UCSD-AML1 (cell line): ENCODE results near the gene WWOX.
"Not testable (repeated sequence)": the region's sequence is repeated elsewhere in the genome, so short reads cannot be mapped to it uniquely, and the experiment has no call there.

Source experiments
- DNase-seq: peaks from one replicate; lab custom pipeline; 2025; ENCODE audit not compliant: unreplicated experiment; lab: John Stamatoyannopoulos, UW

Gene WWOX

GRCh38 chr16:79021991-79022630 lies 922.7 kb downstream of the WWOX start:
- no peak for DNase-seq

GRCh38 chr16:79026117-79026516 lies 926.7 kb downstream of the WWOX start:
- no peak for DNase-seq

- DNase-seq: no peak
Measured at GRCh38 chr16:79036541-79036940, 937.1 kb downstream of the WWOX start.

DNA sequence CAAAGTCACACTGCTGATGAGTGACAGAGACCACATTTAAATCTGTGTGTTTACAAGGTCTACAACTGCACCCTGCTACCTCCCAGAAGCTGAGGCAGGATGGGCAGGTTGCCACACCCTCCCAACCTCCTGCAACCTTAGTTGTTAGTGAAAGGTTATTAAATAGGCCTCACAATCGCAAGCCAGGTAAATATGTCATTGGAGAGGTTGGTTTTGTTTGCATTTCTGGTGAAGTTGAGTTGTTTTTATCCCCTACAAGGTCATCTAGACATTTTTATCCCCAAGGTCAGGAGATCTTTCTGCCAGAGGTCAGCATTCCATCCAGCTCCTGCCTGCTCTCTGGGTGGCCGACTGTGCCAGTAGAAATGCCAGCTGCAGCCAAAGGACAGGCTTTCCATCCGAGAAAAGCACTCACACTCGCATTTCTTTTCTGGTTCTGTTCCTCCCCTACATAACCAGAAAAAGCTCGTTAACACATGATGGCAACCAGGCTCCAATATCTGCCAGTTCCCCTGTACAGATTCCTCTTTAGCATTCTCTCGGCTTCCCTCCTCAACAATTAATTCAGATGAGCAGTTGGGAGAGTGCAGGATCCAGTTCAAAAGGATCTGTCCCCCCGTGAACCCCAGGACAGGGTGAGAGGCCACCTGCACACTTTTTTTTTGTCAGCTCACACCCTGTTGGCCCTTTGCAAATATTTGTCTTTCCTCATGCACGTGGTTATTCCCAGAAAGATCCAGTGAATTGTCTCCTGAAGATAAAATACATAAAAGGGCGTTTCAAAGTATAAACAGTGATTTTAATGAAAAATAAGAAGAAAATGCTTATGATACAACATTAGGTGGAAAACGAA lies 938.3 kb downstream of the WWOX start:
- no peak for DNase-seq

DNA sequence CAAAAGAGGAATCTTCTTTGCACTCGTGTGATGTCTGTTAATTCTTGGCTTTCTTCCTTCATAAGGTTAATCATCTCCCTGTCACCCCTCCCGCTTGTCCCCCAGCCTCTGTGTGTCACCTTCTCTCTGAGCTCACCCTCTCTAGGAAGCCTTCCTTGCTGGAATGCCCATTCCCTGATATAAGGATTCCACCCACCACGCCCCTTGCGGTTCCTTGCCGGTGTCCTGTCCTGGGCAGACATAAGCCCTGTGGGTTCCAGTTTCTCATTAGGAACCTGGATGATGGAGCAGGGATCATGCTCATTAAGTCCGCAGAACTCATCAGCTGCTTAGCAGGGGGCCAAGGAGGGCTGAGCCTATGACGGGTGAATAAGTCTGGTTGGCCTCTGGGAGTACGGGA lies 941.8 kb downstream of the WWOX start:
- no peak for DNase-seq

DNA sequence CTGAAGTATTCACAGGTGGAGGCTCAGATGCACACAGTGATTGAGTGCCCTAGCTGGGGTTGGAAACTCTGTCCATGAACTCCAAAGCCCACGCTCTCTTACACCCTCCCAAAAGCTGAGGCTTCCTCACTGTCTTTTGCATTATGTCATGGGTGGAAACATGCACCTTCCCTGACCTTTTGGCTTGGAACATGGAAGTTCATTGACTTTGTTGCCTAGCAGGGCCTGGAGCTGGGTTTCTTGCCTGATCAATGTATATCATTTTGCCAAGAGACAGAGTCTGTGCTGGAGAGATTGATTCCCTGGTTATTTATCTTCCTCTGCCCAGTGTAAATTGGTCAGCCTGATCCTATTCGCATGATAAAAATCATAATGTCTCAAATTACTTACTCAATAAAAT lies 942.7 kb downstream of the WWOX start:
- no peak for DNase-seq

DNA sequence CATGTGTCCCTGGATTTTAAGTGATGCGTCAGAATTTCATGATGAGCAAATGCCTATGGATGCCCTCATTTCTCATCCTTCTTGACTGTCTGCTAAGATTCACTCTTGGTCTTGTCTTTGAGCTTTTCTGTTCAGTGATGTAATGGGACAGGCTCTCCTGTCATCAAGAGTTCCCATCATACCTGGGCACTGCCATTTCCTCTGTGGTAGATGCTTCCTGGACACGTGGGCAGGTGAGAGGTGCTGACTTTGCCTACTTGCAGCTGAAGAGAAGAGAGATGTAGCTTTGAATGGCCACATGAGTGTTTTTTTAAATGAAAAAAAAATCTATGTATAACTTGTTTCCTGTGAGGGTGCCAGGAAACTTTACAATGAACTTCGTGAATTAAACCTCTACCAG lies 943.4 kb downstream of the WWOX start:
- DNase-seq: no peak

- DNase-seq: no peak
Measured at GRCh38 chr16:79045191-79045590, 945.7 kb downstream of the WWOX start.

DNA sequence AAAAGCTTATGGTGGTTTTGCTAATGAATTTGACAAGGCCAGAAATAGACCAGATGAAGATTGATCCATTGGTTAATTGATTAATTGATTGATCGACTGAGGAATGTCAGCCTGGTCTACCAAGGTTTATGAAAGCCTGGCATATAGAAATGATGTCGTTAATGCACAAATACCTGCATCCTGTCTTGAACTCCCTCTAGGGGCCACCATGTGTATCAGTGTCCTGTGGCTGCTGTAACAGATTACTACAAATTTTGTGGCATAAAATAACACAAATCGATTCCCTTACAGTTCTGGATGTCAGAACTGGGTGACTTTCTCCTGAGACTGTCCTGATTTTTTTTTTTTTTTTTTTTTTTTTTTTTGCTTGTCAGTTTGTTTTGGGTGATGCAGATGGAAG lies 947.9 kb downstream of the WWOX start:
- DNase-seq: no peak

DNA sequence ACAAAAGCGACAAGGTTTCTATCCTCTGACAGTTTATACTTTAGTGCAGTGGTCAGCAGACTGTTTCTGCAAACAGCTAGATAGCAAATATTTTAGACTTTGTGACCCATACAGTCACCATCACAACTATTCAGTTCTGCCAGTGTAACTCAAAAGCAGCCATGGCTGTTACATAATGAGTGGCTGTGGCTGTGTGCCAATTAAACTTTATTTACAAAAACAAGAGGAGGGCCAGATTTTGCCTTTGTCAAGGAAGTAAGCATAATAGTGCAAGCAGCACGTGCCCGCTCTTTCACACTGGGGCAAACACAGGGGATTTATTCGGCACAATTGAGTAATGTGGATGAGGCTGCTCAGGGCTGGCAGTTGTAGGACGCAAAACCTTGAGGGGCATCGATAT lies 949.6 kb downstream of the WWOX start:
- no peak for DNase-seq

- DNase-seq: no peak
Measured at GRCh38 chr16:79050063-79050462, 950.6 kb downstream of the WWOX start.

- DNase-seq: no peak
Measured at GRCh38 chr16:79051313-79051712, 951.9 kb downstream of the WWOX start.

DNA sequence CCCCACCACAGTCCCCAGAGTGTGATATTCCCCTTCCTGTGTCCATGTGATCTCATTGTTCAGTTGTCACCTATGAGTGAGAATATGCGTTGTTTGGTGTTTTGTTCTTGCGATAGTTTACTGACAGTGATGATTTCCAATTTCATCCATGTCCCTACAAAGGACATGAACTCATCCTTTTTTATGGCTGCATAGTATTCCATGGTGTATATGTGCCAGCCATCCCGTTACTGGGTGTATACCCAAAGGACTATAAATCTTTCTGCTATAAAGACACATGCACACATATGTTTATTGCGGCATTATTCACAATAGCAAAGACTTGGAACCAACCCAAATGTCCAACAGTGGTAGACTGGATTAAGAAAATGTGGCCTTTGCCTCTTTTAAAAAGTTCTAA lies 952.7 kb downstream of the WWOX start:
- DNase-seq: not testable (repeated sequence)

- no peak for DNase-seq
Measured at GRCh38 chr16:79053577-79053976, 954.1 kb downstream of the WWOX start.

DNA sequence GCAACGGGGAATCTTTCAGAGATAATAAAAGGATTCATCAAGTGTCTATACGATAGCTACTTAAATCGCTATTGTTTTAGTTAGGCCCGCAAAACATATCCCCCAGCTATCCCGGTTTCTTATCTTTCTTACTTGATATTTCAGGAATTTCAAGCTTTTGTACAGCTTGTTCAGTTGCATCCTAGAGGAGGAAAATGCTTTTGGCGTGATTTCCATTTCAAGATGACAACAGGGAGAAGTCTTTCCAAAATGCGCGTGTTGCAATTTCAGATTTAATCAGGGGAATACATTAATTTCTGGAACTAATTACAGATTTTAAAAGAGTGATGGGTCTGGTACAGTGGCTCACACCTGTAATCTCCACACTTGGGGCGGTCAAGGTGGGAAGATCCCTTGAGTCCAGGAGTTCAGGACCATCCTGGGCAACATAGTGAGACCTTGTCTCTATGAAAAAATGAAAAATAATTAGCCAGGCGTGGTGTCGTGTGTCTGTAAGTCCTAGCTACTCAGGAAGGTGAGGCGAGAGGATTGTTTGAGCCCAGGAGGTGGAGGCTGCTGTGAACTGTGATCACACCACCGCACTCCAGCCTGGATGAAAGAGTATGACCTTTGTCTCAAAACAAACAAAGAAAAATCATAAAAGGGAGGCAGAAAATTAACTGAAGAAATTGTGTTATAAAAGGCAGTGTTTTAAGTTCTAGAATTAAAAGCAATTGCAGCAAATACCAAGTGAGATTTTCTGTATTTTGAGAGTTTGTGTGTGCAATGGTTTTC lies 954.9 kb downstream of the WWOX start:
- no peak for DNase-seq

DNA sequence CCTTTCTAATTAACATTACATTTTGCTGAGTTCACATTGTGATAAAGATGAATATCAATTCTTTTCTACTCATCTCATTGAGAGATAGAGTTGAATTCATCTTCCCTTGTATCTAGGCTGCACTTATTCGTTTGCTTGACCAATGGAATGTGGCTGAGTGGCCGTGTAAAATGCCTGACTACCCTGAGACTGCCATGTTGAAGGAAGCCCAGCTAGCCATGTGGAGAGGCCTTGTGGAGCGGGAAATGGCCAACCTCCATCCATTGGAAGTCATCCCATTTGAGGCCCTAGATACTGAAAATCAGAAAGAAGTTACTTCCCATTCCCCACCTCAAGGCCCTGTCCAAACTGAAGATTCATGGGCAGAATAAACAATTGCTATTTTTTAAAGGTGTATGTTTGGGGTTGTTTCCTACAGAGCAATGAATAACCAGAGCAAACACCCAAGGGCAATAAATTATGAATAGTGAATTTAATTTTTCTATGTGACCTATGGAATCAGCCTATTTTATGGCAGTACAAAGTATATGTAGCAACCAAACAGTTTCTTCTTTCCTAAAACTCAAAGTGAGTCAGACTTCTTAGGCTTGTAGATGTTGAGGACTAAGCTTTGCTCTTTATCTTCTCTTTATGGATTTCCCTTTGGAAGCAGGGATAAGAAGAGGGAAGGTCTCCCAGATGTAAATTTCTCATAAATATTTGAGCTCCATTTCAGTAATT lies 956.0 kb downstream of the WWOX start:
- no peak for DNase-seq

GRCh38 chr16:79061181-79061580 lies 961.7 kb downstream of the WWOX start:
- DNase-seq: no peak

DNA sequence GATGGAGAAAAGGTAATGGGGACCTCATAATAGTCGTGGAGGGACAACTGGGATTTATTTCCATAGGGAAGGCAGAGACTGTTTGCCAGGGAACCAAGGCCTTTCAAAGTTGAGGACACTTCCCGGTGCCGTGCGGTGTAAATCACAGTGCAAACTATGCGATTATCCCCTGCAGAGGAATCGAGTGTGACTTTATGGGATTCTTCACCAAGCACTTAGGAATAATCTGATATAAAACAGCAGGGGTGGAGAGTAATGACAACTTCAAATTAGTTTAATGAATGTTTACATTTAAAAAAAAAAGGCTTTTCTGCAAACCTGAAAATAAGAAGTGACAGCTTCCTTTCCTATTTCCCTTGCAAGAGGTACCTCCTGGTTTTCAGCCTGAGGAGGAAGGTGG lies 962.9 kb downstream of the WWOX start:
- no peak for DNase-seq

- DNase-seq: no peak
Measured at GRCh38 chr16:79062821-79063220, 963.4 kb downstream of the WWOX start.

GRCh38 chr16:79064256-79064972 lies 965.0 kb downstream of the WWOX start:
- no peak for DNase-seq

DNA sequence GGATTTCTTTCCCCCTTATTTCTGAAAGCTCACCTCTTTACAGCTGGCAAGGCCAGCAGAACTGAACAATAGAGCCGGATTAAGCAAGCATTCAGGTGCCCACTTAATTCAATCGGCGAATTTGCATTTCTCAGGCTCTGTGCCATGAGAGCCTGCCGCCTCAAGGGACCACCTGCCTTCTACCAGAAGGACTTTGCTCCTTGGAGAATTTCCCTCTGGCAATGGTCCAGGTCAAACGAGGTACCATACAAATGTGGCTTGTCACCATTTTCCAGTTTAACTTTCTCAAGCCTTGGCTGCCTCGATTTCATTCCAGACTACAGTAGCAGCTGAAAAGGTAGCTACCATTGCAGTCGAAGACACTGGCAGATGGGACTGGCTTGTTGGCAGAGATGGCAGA lies 967.1 kb downstream of the WWOX start:
- no peak for DNase-seq
